ENCODE data around the gene ADCY5.

ADCY5 gene

DNA sequence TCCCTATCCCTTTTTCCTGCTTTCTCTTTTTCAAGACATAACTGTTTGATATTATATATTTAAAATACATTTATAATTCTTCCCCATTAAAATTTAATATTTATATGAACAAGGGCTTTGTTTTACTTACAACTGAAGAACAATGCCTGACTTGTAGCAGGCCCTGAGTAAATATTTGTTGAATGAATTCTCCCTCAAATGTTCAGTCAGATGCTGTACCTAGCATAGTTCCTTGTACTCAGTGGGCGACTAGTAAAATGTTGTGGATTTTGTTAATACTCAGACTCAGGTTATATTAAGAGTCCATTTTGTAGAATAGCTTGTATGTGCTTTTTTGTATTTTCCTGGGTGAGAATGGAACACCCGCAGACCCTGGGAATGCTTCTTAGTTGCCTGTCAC, 178.1 kb downstream of the ADCY5 start:
- Histone ChIP-seq H3K27ac (ENCODE audit: extremely low read depth, low read depth, low read length) (no peak overlapping the region), H3K4me1 (ENCODE audit: control insufficient read depth, insufficient read depth, low read length) (no peaks in the 10 kb centered on the region), H3K4me3 (ENCODE audit: low read depth, low read length) (no peak overlapping the region), H3K36me3 (ENCODE audit: control insufficient read depth in 2 of 2, insufficient read depth in 1 of 2, low read length in 2 of 2) (peaks cover 0 to 14% of the 10 kb centered on the region in 2 experiments; a peak in 1 of 3 replicates), H3K9me3 (ENCODE audit: control insufficient read depth, insufficient read depth, low read depth, low read length) (no peaks in the 10 kb centered on the region)
- ChIA-PET CTCF (no interaction called here), POLR2A (no interaction called here)
- TF ChIP-seq, protein P1, sequence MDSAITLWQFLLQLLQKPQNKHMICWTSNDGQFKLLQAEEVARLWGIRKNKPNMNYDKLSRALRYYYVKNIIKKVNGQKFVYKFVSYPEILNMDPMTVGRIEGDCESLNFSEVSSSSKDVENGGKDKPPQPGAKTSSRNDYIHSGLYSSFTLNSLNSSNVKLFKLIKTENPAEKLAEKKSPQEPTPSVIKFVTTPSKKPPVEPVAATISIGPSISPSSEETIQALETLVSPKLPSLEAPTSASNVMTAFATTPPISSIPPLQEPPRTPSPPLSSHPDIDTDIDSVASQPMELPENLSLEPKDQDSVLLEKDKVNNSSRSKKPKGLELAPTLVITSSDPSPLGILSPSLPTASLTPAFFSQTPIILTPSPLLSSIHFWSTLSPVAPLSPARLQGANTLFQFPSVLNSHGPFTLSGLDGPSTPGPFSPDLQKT (IDR thresholded peaks at IDR 0.05; ENCODE audit: borderline replicate concordance, low read depth, low read length): no peak
- TF ChIP-seq, protein P2, sequence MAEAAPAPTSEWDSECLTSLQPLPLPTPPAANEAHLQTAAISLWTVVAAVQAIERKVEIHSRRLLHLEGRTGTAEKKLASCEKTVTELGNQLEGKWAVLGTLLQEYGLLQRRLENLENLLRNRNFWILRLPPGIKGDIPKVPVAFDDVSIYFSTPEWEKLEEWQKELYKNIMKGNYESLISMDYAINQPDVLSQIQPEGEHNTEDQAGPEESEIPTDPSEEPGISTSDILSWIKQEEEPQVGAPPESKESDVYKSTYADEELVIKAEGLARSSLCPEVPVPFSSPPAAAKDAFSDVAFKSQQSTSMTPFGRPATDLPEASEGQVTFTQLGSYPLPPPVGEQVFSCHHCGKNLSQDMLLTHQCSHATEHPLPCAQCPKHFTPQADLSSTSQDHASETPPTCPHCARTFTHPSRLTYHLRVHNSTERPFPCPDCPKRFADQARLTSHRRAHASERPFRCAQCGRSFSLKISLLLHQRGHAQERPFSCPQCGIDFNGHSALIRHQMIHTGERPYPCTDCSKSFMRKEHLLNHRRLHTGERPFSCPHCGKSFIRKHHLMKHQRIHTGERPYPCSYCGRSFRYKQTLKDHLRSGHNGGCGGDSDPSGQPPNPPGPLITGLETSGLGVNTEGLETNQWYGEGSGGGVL (tag by site-specific recombination; IDR thresholded peaks at IDR 0.05): no peak
- no peak for TF ChIP-seq SP2 (tag by site-specific recombination; IDR thresholded peaks at IDR 0.05)
- TF ChIP-seq, protein P3, sequence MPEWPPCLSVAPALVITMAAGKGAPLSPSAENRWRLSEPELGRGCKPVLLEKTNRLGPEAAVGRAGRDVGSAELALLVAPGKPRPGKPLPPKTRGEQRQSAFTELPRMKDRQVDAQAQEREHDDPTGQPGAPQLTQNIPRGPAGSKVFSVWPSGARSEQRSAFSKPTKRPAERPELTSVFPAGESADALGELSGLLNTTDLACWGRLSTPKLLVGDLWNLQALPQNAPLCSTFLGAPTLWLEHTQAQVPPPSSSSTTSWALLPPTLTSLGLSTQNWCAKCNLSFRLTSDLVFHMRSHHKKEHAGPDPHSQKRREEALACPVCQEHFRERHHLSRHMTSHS (tag by site-specific recombination; IDR thresholded peaks at IDR 0.05): no peak

DNA sequence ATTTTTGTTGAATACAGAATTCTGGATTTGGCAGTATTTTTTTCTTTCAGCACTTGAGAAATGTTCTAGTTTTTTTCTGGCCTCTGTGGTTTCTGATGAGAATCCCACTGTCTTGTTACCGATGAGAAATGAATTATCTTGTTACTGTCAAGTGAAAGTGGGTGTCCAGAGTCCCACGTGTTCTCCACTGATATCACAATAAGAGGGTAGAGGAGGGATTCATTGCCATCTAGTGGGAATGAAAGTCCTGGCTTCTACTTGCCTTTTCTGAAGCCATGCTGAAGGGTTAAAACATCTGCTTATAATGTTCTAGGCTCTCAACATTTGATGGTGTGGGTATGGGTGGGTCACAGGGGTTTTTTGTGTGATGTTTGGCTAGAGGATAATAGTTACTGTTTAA, 181.1 kb downstream of the ADCY5 start:
- Histone ChIP-seq H3K36me3 (ENCODE audit: control insufficient read depth in 2 of 2, insufficient read depth in 1 of 2, low read length in 2 of 2) (peaks cover 0 to 14% of the 10 kb centered on the region in 2 experiments; a peak in 1 of 3 replicates), H3K27ac (ENCODE audit: extremely low read depth, low read depth, low read length) (no peak overlapping the region), H3K4me1 (ENCODE audit: control insufficient read depth, insufficient read depth, low read length) (no peaks in the 10 kb centered on the region), H3K9me3 (ENCODE audit: control insufficient read depth, insufficient read depth, low read depth, low read length) (no peaks in the 10 kb centered on the region), H3K4me3 (ENCODE audit: low read depth, low read length) (no peak overlapping the region)
- ChIA-PET CTCF (no interaction called here), POLR2A (no interaction called here)
- no peak for TF ChIP-seq ZBTB17 (tag by site-specific recombination; IDR thresholded peaks at IDR 0.05)
- TF ChIP-seq ZNF529 (tag by site-specific recombination; IDR thresholded peaks at IDR 0.05; ENCODE audit: insufficient replicate concordance): no peak
- no peak for TF ChIP-seq ZNF837 (tag by site-specific recombination; IDR thresholded peaks at IDR 0.05)
- TF ChIP-seq BCL11A (tag by site-specific recombination; IDR thresholded peaks at IDR 0.05; ENCODE audit: low read depth): no peak
- no peak for TF ChIP-seq ZNF114 (tag by site-specific recombination; IDR thresholded peaks at IDR 0.05)
- no peak for TF ChIP-seq HOXA7 (CRISPR knock-in tag; IDR thresholded peaks at IDR 0.05; ENCODE audit: borderline replicate concordance)
- TF ChIP-seq, protein P4, sequence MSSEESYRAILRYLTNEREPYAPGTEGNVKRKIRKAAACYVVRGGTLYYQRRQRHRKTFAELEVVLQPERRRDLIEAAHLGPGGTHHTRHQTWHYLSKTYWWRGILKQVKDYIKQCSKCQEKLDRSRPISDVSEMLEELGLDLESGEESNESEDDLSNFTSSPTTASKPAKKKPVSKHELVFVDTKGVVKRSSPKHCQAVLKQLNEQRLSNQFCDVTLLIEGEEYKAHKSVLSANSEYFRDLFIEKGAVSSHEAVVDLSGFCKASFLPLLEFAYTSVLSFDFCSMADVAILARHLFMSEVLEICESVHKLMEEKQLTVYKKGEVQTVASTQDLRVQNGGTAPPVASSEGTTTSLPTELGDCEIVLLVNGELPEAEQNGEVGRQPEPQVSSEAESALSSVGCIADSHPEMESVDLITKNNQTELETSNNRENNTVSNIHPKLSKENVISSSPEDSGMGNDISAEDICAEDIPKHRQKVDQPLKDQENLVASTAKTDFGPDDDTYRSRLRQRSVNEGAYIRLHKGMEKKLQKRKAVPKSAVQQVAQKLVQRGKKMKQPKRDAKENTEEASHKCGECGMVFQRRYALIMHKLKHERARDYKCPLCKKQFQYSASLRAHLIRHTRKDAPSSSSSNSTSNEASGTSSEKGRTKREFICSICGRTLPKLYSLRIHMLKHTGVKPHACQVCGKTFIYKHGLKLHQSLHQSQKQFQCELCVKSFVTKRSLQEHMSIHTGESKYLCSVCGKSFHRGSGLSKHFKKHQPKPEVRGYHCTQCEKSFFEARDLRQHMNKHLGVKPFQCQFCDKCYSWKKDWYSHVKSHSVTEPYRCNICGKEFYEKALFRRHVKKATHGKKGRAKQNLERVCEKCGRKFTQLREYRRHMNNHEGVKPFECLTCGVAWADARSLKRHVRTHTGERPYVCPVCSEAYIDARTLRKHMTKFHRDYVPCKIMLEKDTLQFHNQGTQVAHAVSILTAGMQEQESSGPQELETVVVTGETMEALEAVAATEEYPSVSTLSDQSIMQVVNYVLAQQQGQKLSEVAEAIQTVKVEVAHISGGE (tag by site-specific recombination; conservative IDR thresholded peaks at IDR 0.05; ENCODE audit: low read depth): no peak
- no peak for TF ChIP-seq BCL11B (tag by site-specific recombination; IDR thresholded peaks at IDR 0.05; ENCODE audit: low read depth)
- no peak for TF ChIP-seq GFI1B (tag by site-specific recombination; IDR thresholded peaks at IDR 0.05)
- TF ChIP-seq ZNF785 (tag by site-specific recombination; IDR thresholded peaks at IDR 0.05): no peak
- TF ChIP-seq ZNF292 (tag by site-specific recombination; IDR thresholded peaks at IDR 0.05; ENCODE audit: borderline replicate concordance, low read depth): no peak
- TF ChIP-seq ZNF585B (tag by site-specific recombination; IDR thresholded peaks at IDR 0.05): no peak
- no peak for TF ChIP-seq ZNF175 (tag by site-specific recombination; IDR thresholded peaks at IDR 0.05)
- TF ChIP-seq, protein P5, sequence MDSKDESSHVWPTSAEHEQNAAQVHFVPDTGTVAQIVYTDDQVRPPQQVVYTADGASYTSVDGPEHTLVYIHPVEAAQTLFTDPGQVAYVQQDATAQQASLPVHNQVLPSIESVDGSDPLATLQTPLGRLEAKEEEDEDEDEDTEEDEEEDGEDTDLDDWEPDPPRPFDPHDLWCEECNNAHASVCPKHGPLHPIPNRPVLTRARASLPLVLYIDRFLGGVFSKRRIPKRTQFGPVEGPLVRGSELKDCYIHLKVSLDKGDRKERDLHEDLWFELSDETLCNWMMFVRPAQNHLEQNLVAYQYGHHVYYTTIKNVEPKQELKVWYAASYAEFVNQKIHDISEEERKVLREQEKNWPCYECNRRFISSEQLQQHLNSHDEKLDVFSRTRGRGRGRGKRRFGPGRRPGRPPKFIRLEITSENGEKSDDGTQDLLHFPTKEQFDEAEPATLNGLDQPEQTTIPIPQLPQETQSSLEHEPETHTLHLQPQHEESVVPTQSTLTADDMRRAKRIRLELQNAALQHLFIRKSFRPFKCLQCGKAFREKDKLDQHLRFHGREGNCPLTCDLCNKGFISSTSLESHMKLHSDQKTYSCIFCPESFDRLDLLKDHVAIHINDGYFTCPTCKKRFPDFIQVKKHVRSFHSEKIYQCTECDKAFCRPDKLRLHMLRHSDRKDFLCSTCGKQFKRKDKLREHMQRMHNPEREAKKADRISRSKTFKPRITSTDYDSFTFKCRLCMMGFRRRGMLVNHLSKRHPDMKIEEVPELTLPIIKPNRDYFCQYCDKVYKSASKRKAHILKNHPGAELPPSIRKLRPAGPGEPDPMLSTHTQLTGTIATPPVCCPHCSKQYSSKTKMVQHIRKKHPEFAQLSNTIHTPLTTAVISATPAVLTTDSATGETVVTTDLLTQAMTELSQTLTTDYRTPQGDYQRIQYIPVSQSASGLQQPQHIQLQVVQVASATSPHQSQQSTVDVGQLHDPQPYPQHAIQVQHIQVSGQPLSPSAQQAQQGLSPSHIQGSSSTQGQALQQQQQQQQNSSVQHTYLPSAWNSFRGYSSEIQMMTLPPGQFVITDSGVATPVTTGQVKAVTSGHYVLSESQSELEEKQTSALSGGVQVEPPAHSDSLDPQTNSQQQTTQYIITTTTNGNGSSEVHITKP (tag by site-specific recombination; IDR thresholded peaks at IDR 0.05): no peak
- no peak for TF ChIP-seq OVOL3 (tag by site-specific recombination; IDR thresholded peaks at IDR 0.05)
- no peak for TF ChIP-seq ZNF341 (tag by site-specific recombination; IDR thresholded peaks at IDR 0.05; ENCODE audit: low read depth)
- TF ChIP-seq, protein P6, sequence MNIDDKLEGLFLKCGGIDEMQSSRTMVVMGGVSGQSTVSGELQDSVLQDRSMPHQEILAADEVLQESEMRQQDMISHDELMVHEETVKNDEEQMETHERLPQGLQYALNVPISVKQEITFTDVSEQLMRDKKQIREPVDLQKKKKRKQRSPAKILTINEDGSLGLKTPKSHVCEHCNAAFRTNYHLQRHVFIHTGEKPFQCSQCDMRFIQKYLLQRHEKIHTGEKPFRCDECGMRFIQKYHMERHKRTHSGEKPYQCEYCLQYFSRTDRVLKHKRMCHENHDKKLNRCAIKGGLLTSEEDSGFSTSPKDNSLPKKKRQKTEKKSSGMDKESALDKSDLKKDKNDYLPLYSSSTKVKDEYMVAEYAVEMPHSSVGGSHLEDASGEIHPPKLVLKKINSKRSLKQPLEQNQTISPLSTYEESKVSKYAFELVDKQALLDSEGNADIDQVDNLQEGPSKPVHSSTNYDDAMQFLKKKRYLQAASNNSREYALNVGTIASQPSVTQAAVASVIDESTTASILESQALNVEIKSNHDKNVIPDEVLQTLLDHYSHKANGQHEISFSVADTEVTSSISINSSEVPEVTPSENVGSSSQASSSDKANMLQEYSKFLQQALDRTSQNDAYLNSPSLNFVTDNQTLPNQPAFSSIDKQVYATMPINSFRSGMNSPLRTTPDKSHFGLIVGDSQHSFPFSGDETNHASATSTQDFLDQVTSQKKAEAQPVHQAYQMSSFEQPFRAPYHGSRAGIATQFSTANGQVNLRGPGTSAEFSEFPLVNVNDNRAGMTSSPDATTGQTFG (tag by site-specific recombination; IDR thresholded peaks at IDR 0.05; ENCODE audit: borderline replicate concordance): no peak
- no peak for TF ChIP-seq KLF9 (tag by site-specific recombination; IDR thresholded peaks at IDR 0.05; ENCODE audit: low read depth)
